ENCODE results near the gene MAD2L2.

MAD2L2 gene

DNA sequence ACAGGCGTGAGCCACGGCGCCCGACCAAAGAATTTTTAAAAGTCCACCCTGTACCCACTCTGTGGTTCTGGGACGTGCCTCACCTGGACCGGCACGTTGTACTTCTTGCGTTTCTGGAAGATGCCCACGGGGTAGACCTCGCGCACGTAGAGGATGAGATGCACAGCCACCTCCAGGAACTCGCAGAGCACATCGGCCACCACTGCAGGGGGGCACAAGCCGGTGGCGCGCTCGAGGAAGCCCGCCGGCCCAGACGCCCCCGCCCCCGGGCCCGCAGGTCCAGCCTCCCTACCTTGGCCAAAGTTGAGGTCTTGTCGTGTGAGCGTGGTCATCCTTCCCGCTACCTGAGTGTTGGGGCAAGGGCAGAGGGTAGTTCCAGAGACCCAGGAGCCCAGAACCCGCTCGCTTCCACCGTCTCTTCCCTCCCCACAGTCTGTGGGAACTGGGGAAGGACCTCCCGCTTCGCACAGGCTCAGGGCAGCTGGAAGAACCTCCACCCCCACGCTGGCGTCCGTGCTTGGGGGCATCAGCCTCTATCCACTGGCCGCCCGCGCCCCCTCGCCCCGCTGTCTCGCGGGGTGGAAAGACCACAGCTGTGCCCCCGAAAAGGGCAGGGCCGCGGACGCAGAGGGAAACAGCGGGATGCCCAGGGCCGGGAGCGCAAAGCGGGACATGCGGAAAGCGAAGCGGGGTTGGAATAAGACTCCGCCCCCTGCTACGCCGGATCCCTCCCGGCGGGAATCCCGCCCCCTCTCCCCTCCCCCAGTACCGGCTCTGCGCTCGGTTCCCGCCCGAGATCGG, 478 bp downstream of the MAD2L2 start:
- peak; percentile 9 for DNase-seq

DNA sequence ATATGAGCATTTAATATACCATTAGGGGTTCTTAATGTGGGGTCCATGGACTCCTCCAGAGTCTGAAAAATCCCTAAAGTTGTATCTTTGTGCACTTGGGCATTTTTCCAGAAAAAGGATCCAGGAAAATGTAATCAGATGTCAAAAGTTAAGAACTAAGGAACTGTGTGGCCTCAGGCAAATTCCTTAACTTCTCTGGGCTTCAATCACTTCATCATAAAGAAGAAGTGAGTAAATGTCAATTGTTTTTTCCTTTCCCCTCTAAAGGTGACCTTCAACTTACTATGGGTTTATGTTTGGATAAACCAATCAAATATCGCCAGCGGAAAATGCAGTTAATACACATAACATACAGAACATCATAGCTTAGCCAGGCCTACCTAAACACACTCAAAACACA, 2.5 kb downstream of the MAD2L2 start:
- no peak for DNase-seq

DNA sequence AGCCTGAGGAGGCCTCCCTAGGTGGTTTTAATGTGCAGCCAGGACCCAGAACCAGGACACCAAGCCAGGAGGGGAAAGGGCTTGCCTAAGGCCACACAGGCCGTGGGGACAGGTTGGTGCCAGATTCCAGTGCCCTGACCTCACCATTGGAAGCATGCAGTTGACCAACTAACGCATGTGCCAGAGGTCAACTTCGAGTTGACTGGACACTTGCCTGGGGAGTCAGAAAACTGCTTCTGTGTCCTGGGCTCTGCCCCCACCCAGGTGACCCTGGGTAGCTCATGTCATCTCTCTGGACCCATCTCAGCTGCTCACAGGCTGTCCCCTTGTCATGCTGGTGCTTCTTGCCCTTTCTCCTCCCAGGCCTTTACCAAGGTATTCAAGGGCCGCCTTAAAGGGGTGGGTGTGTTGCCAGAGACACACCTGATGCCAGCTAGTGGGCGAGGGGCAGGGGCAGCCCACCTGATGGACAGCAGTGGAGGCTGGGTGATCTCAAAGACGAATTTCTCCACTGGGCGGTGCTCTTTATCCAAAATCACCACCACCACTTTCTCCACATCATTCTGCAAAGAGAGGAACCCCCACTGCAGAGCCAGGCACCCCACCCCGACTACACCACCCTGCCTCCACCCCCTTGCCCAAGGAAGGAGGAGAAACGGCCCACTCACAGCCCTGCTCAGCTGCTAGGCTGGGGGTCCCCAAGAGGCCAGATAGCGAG, 4.4 kb downstream of the MAD2L2 start:
- no peak for DNase-seq

DNA sequence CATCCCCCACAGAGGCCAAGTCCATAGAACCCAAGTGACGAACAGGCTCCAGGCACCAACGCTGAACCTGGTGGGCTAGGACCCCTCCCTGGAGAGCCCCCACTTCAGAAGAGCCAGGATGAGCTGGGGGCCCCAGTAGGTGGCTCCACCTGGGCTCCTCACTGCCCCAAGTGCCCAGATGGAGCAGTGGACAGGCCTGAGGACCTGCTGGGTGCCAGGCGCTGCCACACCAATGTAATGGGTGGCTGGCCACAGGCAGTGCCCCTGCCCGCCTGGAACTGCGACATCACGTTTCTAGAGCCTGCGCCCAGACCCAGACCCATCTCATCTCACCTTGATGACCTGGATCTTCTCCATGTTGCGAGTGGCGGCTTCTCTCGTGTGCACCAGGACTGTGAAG, 5.6 kb downstream of the MAD2L2 start:
- no peak for DNase-seq

DNA sequence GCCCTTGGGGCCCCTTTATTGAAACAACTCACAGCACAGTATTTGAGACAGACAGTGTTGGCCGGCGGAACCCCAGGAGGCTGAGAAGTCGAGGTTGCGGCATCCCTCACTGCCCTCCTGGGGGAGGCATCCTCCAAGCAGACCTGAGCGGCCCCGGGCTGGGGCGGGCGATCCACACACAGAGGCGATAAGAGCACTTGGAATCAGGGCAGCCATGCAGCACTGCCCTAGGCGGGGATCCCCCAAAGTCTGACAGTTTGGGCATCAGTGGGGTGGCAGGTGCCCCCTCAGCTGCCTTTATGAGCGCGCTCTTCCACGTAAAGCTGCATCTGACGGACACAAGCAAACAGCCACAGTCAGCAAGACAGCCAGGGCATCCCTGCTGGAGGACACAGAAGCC, 6.5 kb downstream of the MAD2L2 start:
- no peak for DNase-seq

DNA sequence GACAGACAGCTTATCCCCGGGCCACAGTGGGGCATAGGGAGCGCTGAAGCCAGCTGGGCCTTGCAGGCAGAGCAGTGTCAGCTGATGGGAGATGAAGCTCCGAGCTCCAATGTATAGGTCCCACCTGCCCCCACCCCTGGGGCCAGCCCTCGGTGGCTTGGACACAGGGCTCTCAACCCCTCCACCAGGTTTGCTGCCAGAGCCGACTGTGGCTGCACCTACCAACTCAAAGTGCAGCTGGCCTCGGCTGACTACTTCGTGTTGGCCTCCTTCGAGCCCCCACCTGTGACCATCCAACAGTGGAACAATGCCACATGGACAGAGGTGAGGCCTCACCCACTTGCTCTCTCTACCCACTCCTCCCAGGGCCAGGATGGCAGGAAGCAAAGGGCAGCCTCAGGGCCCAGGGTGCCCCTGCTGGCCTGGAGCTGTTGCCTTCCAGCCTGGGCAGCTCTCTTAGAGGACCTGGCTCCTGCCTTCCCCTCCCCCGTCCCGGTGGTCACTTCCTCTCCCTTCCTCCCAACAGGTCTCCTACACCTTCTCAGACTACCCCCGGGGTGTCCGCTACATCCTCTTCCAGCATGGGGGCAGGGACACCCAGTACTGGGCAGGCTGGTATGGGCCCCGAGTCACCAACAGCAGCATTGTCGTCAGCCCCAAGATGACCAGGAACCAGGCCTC, 7.7 kb downstream of the MAD2L2 start:
- no peak for DNase-seq

DNA sequence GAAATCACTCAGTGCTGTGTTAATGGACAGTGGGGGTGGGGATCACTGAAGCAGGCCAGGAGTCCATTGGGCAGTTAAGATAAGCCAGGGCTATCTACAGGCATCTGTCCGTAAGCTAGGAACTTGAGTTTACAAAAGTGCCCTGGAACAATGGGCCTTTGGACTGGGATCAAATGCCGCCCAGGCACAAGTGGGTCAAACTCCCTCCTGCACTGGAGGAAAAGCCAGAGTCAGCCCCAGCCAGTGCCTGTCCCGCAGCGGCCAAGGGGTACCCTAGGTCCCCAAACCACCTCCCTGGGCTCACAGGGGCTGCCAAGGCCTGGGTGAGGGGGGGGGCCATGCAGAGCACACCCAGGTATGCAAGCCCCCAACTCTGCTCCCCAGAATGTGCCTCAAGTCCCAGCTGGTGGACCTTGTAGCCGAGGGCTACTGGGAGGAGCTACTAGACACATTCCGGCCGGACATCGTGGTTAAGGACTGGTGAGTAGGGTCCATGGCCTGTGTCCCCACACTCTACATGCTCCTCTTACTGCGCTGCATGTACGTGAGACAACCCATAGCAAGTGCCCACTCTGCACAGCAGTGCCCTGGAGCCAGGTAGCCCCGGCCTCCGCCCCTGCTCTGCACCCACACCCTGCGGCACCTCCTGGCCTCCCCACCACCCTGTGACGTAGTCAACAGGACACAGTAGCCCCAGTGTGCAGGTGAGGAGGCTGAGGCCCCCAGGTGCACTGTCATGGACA, 9.2 kb downstream of the MAD2L2 start:
- no peak for DNase-seq

DNA sequence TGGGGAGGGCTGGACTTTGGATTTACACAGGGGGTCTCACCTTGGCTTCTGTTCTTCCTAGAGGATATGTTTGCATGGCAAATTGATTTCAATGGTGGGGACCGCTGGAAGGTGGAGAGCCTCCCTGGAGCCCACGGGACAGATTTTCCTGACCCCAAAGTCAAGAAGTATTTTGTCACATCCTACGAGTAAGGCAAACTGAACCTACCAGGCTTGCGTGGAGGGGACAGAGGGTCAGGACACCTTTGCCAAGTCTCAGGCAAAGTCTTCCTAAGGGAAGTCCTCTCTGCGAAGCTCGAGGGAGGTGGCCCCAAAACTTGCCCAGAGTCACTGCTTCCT, 9.8 kb downstream of the MAD2L2 start:
- no peak for DNase-seq

DNA sequence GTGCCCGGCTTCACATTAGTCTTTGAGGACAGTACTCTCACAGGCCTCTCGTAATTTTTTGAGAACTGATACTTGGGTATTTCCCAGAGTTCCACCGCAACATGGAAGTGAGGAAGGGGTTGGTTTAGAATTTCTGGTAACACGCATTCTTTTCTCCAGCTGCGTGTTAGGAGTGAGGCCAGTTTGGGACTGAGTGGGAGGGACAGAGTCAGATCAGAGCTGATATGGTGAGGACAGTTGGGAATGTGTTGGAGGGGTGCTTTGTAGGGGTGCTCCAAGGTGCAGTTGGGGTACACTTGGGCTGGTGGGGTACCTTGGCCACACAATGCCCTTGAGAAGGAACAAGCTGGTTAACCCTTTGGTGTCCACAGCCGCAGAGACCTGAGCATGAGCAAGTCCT, 10.2 kb downstream of the MAD2L2 start:
- DNase-seq, result no peak

DNA sequence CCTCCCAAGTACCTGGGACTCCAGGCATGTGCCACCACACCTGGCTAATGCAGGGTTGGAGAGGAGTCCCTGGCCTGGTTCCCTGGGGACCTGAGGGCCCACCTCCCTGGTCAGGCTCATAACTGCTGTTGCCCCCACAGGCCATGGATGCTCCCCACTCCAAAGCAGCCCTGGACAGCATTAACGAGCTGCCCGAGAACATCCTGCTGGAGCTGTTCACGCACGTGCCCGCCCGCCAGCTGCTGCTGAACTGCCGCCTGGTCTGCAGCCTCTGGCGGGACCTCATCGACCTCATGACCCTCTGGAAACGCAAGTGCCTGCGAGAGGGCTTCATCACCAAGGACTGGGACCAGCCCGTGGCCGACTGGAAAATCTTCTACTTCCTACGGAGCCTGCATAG, 12.4 kb downstream of the MAD2L2 start:
- DNase-seq, result no peak

DNA sequence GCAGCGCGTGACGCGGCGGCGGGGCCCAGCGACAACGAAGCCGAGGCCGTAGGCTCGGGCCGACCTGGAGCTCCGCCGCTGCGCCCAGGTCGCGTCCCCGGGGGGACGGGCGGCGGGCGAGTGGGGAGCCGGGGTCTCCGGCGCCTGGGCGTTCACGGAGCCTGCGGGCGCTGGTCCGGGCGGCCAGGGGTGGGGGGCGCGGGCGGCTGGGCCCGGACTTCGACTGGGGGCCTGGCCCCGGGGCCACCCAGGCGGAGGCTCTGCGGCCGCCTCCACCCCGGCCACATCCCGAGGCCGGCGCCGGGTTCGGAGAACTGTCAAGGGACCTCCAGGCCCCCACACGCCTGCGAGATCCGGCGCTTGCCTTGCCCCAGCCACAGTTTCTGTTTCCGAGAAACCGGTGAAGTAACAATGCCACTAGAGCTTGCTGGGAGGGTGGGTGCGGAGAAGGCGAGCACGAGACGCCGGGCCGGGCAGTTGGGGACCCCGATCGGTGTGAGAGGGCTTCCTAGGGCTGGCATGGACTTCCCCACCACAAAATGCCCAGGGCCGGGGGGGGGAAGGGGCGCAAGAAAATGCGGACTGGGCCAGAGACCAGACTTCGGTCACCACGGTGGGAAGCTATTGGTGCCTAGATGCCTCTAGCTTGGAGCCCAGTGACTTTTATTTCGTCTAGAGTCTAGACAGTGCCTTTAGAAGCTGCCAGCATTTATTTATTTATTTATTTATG, 16.4 kb downstream of the MAD2L2 start:
- DNase-seq, result peak; percentile 62

DNA sequence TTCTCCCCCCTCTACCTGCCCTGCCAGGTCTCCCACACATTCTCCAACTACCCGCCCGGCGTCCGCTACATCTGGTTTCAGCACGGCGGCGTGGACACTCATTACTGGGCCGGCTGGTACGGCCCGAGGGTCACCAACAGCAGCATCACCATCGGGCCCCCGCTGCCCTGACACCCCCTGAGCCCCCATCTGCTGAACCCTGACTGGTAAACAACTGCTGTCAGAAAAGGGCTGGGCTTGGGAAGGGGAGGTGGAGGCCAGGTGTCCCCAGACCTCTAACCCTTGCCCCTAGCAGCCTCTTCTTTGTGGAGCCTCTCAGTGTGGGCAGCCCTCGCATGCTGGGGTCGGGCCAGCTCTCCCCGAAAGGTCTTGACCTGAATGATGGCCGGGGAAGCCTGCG, 19.8 kb downstream of the MAD2L2 start:
- no peak for DNase-seq

DNA sequence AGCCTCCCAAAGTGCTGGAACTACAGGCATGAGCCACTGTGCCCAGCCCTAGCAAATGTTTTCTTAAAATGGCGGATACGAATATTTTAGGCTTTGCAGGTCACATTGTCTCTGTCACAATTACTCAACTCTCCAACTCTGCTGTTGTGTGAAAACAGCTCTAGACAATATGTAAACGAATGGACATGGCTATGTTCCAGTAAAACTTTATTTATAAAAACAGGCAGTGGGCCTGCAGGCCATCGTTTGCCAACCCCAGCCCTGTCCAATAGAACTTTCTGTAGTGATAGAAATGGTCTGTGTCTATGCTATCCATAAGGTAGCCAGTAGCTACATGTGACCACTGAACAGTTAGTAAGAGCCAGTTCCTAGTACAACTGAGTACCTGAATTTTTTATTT, 21.2 kb downstream of the MAD2L2 start:
- DNase-seq, result no peak

DNA sequence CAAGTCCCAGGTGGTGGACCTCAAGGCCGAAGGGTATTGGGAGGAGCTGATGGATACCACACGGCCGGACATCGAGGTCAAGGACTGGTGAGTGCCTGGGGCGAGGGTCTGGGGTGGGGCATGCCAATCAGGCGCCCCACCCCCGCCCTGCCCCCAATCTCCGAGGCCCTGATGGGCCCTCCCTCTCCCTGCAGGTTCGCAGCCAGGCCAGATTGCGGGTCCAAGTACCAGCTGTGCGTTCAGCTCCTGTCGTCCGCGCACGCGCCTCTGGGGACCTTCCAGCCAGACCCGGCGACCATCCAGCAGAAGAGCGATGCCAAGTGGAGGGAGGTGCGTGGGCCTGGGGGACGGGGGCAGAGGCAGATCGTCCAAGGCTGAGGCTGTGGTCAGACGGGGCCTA, 22.4 kb downstream of the MAD2L2 start:
- no peak for DNase-seq

DNA sequence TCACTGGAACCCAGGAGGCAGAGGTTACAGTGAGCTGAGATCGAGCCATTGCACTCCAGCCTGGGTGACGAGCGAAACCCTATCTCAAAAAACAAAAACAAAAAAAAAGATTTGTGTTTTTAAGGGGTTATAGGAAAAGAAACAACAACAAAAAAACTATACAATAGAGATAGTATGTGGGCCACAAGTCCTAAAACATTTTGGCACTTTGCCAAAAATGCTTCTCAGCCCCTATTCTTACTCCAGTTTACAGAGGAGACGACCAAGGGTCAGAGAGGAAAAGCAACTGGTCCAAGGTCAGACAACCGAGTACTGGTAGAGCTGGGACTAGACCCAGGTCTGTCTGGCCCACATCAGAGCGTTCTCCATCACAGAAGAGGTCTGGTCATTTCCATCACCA, 23.3 kb downstream of the MAD2L2 start:
- no peak for DNase-seq

DNA sequence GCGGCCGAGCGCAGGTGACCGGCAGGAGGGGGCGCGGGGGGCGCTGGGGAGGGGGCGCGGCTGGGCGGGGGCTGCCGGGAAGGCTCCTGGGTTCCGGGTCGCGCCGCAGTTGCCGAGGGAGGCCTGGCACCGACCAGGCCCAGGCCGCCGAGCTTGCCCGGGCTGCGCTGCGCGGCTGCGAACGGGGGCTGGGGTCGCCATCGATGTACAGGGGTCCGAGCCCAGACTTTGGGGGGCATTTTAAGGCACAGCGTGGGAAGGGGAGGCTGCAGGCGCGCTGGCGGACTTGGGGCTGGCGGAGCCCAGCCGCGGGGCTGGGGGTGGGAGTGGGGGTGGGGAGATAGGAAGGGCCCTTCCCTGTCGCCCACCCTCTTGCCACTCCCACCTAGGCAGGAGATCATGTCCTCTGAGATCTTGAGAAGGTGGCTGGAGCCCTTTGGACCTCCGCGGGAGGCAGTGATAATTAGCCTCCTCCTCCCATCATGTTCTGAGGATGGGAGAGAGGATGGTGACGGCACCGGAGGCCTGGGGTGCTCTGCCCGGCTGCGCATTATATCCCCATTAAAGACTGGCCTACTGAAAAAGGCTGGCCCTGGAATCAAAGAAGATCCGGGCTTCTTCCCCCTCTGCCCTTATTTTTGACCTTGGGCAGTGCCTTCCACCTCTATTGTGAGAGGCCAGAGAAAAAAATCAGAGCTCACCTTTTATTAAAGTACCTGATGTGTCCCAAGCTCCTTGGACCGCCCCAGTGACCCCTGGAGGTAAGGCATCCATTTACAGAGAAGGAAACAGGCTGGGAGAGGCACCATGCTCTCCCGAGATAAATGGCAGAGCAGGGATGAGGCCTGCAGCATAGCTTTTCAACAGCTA, 25.8 kb downstream of the MAD2L2 start:
- no peak for DNase-seq

DNA sequence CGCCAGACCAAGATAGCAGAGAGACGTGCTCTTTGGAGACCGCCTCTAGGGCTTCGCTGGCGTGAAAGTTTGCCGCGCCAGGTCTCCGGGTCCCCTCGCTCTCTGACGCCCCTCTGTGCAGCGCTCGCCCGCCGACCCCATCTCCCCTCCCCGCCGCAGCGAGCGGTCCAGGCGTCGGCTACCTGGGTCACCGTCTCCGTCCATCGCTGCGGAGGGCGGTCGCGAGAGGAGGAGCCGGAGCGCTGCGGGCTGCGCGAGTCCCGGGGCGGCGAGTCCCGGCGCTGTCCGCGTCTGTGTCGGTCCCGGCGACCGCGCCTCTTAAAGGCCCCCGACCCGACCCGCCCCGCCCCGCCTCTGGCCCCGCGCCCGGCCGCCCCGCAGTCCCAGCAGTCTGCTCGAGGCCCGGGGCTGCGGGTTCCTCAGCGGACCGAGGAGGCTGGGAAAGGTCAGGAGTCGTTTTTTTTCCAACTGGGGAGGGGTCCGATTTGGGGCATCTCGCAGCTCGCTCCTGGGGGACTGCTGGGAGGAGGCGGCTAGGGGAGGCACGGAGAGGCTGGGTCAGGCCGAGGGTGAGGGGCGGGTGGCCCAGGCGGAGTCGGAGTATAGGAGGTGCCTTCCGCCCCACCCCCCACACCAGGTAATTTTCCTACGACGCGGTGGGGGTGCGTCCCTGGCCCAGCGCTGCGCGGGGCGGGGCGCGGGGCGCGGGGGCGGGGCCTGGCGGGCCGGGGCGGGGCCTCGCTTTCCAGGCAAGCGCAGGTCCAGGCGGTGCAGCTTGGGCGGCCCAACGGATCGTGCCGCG, 26.6 kb downstream of the MAD2L2 start, which contains the start of the genes FBXO2 and FBXO44:
Gene FBXO2 (minus strand): TSS at position 293 of the 802 bp plus-strand sequence. CDS start 89 bp downstream, at position 204.
Gene FBXO44 (plus strand): TSS at position 741 of the 802 bp plus-strand sequence. CDS start 959 bp downstream, outside the sequence.
- peak; percentile 80 for DNase-seq

DNA sequence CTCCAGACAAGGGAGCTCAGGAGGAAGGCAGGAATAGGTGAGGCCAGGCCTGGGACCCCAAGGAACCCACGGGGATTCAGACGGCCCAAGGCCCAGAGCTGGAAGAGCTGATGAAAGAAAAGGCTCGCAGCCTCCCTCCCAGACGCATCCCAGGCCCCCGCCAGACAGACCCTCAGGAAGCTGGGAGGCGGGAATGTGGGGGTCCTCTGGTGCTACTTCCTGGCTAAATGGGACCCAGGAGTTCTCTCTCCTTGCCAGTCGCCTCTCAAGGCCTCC, 27.1 kb downstream of the MAD2L2 start:
- DNase-seq, result no peak

DNA sequence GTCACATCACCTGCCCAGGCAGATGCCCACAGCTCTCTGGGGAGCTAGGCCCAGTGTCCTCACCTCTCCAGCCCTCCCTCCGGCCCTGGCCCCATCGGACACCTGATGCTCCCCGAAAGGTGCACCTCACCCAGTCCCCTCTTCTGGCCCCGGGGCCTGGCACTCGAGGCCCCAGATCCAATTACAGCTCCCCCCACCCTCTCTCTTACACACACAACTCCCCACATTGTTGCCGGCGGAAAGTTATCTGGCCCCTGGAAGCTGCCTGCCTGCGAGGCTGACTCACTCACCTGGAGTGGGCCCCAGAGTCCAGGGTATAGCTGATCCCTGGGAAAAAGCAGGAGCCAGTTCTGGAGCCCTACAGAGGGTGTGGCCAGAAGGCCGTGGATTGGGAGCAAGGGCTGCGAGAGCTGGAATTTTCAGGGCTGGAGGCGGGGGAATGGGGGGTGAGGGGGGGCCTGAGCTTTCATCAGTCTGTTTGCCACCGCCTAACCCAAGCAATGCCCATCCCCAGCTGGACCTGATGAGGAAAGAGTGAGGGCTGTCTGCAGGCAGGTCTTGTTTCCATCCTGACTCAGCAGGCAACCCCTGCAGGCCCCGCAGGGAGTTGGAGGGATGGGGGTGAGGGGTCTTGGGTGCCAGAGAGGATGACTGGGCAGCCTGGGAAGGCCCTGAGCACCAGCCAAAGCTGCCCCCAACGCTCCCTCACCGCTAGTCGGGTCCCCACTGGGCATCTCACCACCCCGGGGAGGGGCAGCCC, 27.7 kb downstream of the MAD2L2 start:
- DNase-seq, result no peak

DNA sequence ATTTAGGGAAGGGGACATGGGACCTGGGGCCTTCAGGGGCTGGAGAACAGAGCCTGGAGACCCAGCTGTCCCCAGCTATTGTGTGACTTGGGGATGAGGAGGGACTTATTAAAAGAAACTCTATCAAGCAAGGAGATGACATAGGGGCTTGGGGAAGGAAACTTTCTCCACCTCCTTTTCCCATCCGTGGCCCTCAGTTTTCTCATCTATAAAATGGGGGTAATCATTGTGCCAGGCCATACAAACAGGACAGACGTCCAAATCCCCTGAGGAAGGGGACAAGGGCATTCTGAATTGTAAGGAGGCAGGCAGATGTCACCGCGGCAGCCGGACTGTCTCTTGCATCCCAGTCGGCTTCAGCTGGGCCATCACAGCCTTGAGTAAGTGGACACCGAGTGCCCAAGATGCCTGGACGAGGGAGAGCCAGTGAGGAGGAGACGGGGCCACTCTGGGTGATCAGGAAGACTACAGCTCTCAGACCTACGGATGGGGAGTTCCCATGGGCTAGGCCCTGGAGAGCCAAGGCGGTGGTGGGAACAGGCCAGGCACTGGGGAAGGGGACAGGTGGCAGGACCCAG, 28.7 kb downstream of the MAD2L2 start:
- DNase-seq, result no peak

Measured in CD4-positive, alpha-beta T cell treated with Interleukin-6 for 4 hours (primary cell).